Measurements from ENCODE around the gene ACP2. TPM values are rescaled to one million over a fixed set of nuclear protein-coding genes. Genes with fewer than 3 reads are reported as not detected.

The ACP2 gene
- total and polyA plus RNA-seq, 7 donors = 7.1 to 19.0 (median 16.4) TPM

DNA sequence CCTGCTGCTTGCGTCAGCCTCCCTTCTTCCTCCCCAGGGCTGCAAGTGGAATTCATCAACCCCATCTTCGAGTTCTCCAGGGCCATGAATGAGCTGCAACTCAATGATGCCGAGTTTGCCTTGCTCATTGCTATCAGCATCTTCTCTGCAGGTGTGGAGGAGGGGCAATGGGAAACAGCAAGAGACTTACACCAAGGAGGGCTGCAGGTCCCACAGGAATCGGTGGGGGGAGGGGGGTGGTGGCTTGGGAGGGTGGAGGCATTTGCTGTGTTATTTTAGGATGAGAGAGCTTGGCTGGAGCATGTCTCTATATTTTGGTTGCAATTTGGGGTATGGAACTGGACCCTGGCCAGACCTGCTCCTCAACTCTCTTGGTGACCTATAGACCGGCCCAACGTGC is 19.3 kb upstream of the ACP2 start:
- intact Hi-C loops (cut with DNase I) = loop anchor here in 1 of 2 donors (10.0 kb wide), 1 partner anchor 373 kb away; no protein-coding TSS in a partner anchor
- Histone ChIP-seq H3K9me3 (no peaks in the 10 kb centered on the region), H3K4me1 (peaks cover 33% of the 10 kb centered on the region), H3K27me3 (ENCODE audit: insufficient read depth in 3 of 3, low read length in 2 of 3) (no peaks in the 10 kb centered on the region), H3K4me3 (no peak overlapping the region), H3K27ac (peak overlapping the region; percentile 96), H3K36me3 (ENCODE audit: insufficient read depth in 1 of 2, low read depth in 1 of 2) (peaks cover 0 to 5% of the 10 kb centered on the region in 2 donors)
- 76 to 78% (median 77%) methylated on average over 6 of the region's 6 CpGs for WGBS, 3 donors
- DNase-seq (peak in 1 of 2 donors; percentile 26), ATAC-seq (no peak)
- TF ChIP-seq, protein P1, sequence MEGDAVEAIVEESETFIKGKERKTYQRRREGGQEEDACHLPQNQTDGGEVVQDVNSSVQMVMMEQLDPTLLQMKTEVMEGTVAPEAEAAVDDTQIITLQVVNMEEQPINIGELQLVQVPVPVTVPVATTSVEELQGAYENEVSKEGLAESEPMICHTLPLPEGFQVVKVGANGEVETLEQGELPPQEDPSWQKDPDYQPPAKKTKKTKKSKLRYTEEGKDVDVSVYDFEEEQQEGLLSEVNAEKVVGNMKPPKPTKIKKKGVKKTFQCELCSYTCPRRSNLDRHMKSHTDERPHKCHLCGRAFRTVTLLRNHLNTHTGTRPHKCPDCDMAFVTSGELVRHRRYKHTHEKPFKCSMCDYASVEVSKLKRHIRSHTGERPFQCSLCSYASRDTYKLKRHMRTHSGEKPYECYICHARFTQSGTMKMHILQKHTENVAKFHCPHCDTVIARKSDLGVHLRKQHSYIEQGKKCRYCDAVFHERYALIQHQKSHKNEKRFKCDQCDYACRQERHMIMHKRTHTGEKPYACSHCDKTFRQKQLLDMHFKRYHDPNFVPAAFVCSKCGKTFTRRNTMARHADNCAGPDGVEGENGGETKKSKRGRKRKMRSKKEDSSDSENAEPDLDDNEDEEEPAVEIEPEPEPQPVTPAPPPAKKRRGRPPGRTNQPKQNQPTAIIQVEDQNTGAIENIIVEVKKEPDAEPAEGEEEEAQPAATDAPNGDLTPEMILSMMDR (IDR thresholded peaks at IDR 0.05) = no peak

GRCh38 chr11:47264521-47264920 is 15.9 kb upstream of the ACP2 start:
- Histone ChIP-seq H3K4me3 (no peak overlapping the region), H3K27ac (no peak overlapping the region), H3K36me3 (ENCODE audit: insufficient read depth in 1 of 2, low read depth in 1 of 2) (peaks cover 0 to 14% of the 10 kb centered on the region in 2 donors), H3K9me3 (no peaks in the 10 kb centered on the region), H3K4me1 (peaks cover 8% of the 10 kb centered on the region), H3K27me3 (ENCODE audit: insufficient read depth in 3 of 3, low read length in 2 of 3) (no peaks in the 10 kb centered on the region)
- TF ChIP-seq, protein P1 (IDR thresholded peaks at IDR 0.05) = no peak
- intact Hi-C loops (cut with DNase I) = loop anchor here in 1 of 2 donors (10.0 kb wide), 1 partner anchor 370 kb away; no protein-coding TSS in a partner anchor
- no peak for ATAC-seq
- WGBS, 3 donors = 81 to 88% (median 85%) methylated on average over 4 of the region's 4 CpGs
- no peak for DNase-seq

DNA sequence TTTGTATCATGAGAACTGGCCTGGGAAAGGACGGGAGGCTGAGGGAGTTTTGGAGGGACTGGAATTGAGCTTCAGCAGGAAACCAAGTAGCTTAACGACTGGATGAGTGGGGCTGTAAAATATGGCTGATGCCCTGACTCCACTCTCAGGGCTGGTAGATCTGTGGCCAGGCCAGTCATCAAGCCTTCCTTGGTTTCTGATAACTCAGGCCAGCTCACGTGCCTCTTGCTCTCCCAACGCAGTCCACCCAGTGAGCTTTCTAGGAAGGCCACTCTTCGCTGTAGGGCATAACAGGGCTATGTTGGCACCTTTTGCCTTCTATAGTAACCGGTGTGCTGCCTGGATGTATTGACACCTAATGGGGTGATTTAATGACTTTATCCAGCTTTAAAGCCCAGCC is 15.5 kb upstream of the ACP2 start:
- peaks cover 8% of the 10 kb centered on the region for H3K4me1 ChIP-seq
- H3K4me3 ChIP-seq = no peak overlapping the region
- peaks cover 0 to 14% of the 10 kb centered on the region in 2 donors for H3K36me3 ChIP-seq (ENCODE audit: insufficient read depth in 1 of 2, low read depth in 1 of 2)
- H3K27ac ChIP-seq = no peak overlapping the region
- WGBS, 3 donors = 86 to 93% (median 90%) methylated on average over 6 of the region's 6 CpGs
- no peaks in the 10 kb centered on the region for H3K27me3 ChIP-seq (ENCODE audit: insufficient read depth in 3 of 3, low read length in 2 of 3)
- DNase-seq = no peak
- no peaks in the 10 kb centered on the region for H3K9me3 ChIP-seq
- TF ChIP-seq, protein P1 (IDR thresholded peaks at IDR 0.05) = no peak
- intact Hi-C loops (cut with DNase I) = loop anchor here in 1 of 2 donors (10.0 kb wide), 1 partner anchor 369 kb away; no protein-coding TSS in a partner anchor
- no peak for ATAC-seq

DNA sequence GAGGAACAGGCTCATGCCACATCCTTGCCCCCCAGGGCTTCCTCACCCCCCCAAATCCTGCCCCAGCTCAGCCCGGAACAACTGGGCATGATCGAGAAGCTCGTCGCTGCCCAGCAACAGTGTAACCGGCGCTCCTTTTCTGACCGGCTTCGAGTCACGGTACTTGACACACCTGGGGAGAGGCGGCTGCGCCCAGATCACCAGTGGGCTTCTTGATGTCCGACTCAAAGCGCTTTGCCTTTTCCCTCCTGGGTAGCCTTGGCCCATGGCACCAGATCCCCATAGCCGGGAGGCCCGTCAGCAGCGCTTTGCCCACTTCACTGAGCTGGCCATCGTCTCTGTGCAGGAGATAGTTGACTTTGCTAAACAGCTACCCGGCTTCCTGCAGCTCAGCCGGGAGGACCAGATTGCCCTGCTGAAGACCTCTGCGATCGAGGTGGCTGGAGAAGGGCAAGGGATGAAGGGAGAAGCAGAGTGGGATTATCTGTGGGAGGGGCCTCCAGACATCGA is 12.7 kb upstream of the ACP2 start:
- intact Hi-C loops (cut with DNase I) = loop anchor here in 1 of 2 donors (10.0 kb wide), 1 partner anchor 367 kb away; no protein-coding TSS in a partner anchor
- WGBS, 3 donors = 84 to 90% (median 85%) methylated on average over 22 of the region's 22 CpGs
- ATAC-seq = no peak
- Histone ChIP-seq H3K36me3 (ENCODE audit: insufficient read depth in 1 of 2, low read depth in 1 of 2) (peaks cover 0 to 13% of the 10 kb centered on the region in 2 donors), H3K9me3 (no peaks in the 10 kb centered on the region), H3K27me3 (ENCODE audit: insufficient read depth in 3 of 3, low read length in 2 of 3) (no peaks in the 10 kb centered on the region), H3K4me3 (no peak overlapping the region), H3K27ac (no peak overlapping the region), H3K4me1 (no peaks in the 10 kb centered on the region)
- peak in 1 of 2 donors; percentile 40 for DNase-seq
- TF ChIP-seq, protein P1 (IDR thresholded peaks at IDR 0.05) = no peak

Data from psoas muscle (tissue), 8 donors.